Mesodermal cell (in vitro differentiated cells): ENCODE data around the gene IL26.
"Not testable (repeated sequence)": the region's sequence is repeated elsewhere in the genome, so short reads cannot be mapped to it uniquely, and the experiment has no call there.

ENCODE experiments used
- H3K27ac ChIP-seq: 2 replicates; pipeline ENCODE4 v1.7.0; 2013; ENCODE audit warnings: mild to moderate bottlenecking, low read depth, low read length, moderate library complexity; ENCODE audit not compliant: severe bottlenecking
- H3K36me3 ChIP-seq: 2 replicates; pipeline ENCODE4 v1.7.1; 2013; ENCODE audit warnings: mild to moderate bottlenecking, low read length, moderate library complexity; ENCODE audit not compliant: control insufficient read depth, insufficient read depth
- H3K4me1 ChIP-seq: one replicate; pipeline ENCODE4 v1.7.1; 2013; ENCODE audit warnings: mild to moderate bottlenecking, low read length; ENCODE audit not compliant: insufficient read depth, control insufficient read depth, poor library complexity, severe bottlenecking
- H3K4me3 ChIP-seq: 2 replicates; pipeline ENCODE4 v1.7.0; 2013; ENCODE audit warnings: low read length, control low read depth, mild to moderate bottlenecking; ENCODE audit not compliant: insufficient read depth, poor library complexity, severe bottlenecking; ENCODE audit errors: extremely low read depth
- H3K9me3 ChIP-seq: 2 replicates; pipeline ENCODE4 v1.7.1; 2013; ENCODE audit warnings: mild to moderate bottlenecking, low read length, moderate library complexity; ENCODE audit not compliant: control insufficient read depth
- WGBS, 2 experiments: methylation state at CpG; one replicate each; pipeline ENCODE4 v1.1.5; 2013; ENCODE audit warnings: missing lambda C conversion rate in 2 of 2; ENCODE audit not compliant: insufficient coverage in 2 of 2; 5-methylcytosine and 5-hydroxymethylcytosine counted together

Gene IL26

DNA sequence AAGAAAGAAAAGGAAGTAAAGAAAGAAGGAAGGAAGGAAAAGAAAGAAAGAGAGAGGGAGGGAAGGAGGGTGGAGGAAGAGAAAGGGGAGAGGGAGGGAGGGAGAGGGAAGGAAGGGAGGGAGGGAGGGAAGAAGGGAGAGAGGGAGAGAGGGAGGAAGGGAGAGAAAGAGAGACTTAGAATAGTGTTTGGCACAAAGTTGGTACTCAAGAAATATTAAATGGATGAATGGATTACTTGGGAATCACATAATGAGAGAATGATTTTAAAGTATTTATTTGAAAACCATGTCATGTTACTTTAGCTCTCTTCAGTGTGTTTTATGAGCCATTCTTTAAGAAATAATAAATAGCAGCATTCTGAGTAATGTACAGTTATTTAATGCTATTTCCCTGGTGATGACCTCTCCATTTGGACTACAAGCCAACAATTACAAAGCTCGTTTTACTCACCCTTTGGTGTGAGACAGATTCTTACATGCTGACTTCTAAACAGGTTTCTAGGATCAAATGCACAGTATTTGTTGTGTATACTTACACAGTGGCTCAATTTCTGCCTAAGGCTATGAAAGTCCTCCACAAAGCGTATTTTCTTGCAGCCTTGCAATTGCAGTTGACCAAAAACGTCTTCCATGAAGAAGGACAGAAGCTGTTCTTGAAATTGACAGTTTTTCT lies 861 bp downstream of the IL26 start:
- Histone ChIP-seq H3K4me3 (no peak overlapping the region), H3K36me3 (no peaks in the 10 kb centered on the region), H3K27ac (no peak overlapping the region), H3K9me3 (no peaks in the 10 kb centered on the region), H3K4me1 (no peaks in the 10 kb centered on the region)
- WGBS, 2 experiments = 92 to 100% methylated on average over 1 to 2 of the region's 3 CpGs

- no peaks in the 10 kb centered on the region for H3K9me3 ChIP-seq
- no peaks in the 10 kb centered on the region for H3K36me3 ChIP-seq
- H3K4me3 ChIP-seq = no peak overlapping the region
- 0 to 8% methylated on average over 2 to 4 of the region's 12 CpGs for WGBS, 2 experiments
- no peak overlapping the region for H3K27ac ChIP-seq
- no peaks in the 10 kb centered on the region for H3K4me1 ChIP-seq
These were observed 2.4 kb downstream of the IL26 start for GRCh38 chr12:68223067-68223747.

- Histone ChIP-seq H3K4me1 (no peaks in the 10 kb centered on the region), H3K4me3 (no peak overlapping the region), H3K36me3 (no peaks in the 10 kb centered on the region), H3K9me3 (no peaks in the 10 kb centered on the region), H3K27ac (no peak overlapping the region)
- WGBS, 2 experiments = 59 to 77% methylated on average over 5 of the region's 6 CpGs
These were observed 3.3 kb downstream of the IL26 start for GRCh38 chr12:68222326-68222725.

DNA sequence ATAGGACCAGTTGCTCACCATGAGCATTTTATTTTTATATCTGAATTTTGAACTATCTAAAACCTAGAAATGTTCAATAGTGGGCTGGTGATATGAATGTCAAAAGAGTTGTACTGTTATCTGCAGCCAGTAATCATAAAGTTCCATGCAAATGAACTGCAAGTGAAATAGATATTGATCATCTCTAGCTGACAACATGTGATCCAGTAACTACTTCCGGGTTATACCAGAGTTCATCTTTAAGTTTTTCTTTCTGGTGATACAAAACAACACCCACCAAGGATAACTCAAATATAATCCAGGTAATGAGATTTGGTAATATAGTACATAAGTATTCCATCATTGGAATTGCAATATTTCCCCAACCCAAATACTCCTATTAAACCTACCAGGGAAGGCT lies 4.1 kb downstream of the IL26 start:
- H3K27ac ChIP-seq = no peak overlapping the region
- H3K9me3 ChIP-seq = no peaks in the 10 kb centered on the region
- no peaks in the 10 kb centered on the region for H3K36me3 ChIP-seq
- no peak overlapping the region for H3K4me3 ChIP-seq
- no peaks in the 10 kb centered on the region for H3K4me1 ChIP-seq
- WGBS, 2 experiments = no CpG with 5 or more reads among the region's 1 CpG

- Histone ChIP-seq H3K9me3 (no peaks in the 10 kb centered on the region), H3K4me1 (peaks cover 6% of the 10 kb centered on the region), H3K4me3 (no peak overlapping the region), H3K36me3 (no peaks in the 10 kb centered on the region), H3K27ac (no peak overlapping the region)
- WGBS, 2 experiments = 92% methylated on average over 1 of the region's 2 CpGs; no CpG with 5 or more reads in 1 of the 2 experiments
These were observed 14.7 kb downstream of the IL26 start for GRCh38 chr12:68210875-68211274.

DNA sequence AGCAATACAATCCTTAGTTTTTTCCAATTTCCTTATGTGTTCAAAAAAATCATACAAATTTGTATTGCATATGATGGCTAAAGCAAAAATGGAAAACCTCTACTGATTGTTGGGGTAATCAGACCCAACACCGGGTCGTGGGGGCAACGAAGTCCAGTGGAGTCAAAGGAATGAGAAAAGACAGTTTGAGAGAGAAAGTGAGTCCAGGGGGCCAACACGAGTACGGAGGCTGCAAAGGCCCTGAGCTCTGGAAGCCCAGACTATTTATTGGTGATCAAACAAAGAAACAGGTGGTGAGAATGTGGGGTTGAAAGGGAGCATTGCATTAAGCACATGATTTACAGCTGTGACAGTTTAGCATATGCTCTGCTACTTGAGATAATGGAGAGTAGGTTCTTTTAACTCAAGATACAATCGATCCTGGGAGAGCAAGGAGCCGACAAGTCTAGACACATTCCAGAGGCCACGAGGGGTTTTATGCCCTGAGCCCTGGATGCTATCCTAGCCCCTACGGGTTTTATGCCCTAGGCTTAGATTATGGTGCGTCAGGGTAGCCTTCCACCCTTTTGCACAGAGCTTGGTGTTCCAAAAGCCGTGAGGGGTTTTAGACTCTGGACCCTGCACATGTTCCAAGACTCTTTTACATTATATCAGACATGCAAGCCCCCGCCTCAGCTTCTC lies 16.4 kb downstream of the IL26 start:
- 77 to 86% methylated on average over 10 of the region's 12 CpGs for WGBS, 2 experiments
- not testable (repeated sequence) for H3K4me3 ChIP-seq, H3K36me3 ChIP-seq, H3K4me1 ChIP-seq, H3K9me3 ChIP-seq
- peak overlapping the region; percentile 71 for H3K27ac ChIP-seq

DNA sequence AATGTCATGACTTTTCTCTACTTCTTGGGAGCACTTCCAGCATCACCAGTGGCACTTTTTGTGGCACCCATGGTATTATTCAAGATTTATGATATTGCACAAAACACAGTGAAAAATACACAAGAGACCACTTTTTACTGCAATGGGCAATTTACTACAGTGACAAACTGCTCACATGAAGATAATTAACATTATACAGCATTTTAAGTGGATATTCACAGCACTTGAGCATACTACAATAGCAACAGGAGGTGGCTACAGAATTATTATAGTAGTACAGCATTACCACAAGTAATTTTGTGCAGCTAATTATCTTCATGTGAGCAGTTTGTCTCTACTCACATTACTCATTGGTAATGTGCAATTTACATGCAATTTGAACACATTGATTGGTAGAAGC lies 18.3 kb downstream of the IL26 start:
- Histone ChIP-seq H3K36me3 (no peaks in the 10 kb centered on the region), H3K4me3 (no peak overlapping the region), H3K9me3 (no peaks in the 10 kb centered on the region), H3K4me1 (peaks cover 6% of the 10 kb centered on the region), H3K27ac (no peak overlapping the region)

GRCh38 chr12:68206446-68206845 lies 19.2 kb downstream of the IL26 start:
- H3K4me3 ChIP-seq = no peak overlapping the region
- peaks cover 6% of the 10 kb centered on the region for H3K4me1 ChIP-seq
- H3K27ac ChIP-seq = no peak overlapping the region
- H3K36me3 ChIP-seq = no peaks in the 10 kb centered on the region
- no peaks in the 10 kb centered on the region for H3K9me3 ChIP-seq
- WGBS, 2 experiments = 60 to 67% methylated on average over 1 of the region's 1 CpG

GRCh38 chr12:68203460-68203875 lies 22.1 kb downstream of the IL26 start:
- H3K36me3 ChIP-seq = no peaks in the 10 kb centered on the region
- 75 to 88% methylated on average over 1 of the region's 5 CpGs for WGBS, 2 experiments
- H3K4me1 ChIP-seq = no peaks in the 10 kb centered on the region
- no peak overlapping the region for H3K27ac ChIP-seq
- H3K4me3 ChIP-seq = no peak overlapping the region
- no peaks in the 10 kb centered on the region for H3K9me3 ChIP-seq

- H3K27ac ChIP-seq = no peak overlapping the region
- H3K9me3 ChIP-seq = no peaks in the 10 kb centered on the region
- 89 to 100% methylated on average over 1 to 2 of the region's 2 CpGs for WGBS, 2 experiments
- no peak overlapping the region for H3K4me3 ChIP-seq
- no peaks in the 10 kb centered on the region for H3K36me3 ChIP-seq
- H3K4me1 ChIP-seq = no peaks in the 10 kb centered on the region
These were observed 24.8 kb downstream of the IL26 start for GRCh38 chr12:68200854-68201253.

GRCh38 chr12:68199127-68199526 lies 26.5 kb downstream of the IL26 start:
- H3K4me3 ChIP-seq = no peak overlapping the region
- no peak overlapping the region for H3K27ac ChIP-seq
- H3K4me1 ChIP-seq = no peaks in the 10 kb centered on the region
- H3K36me3 ChIP-seq = no peaks in the 10 kb centered on the region
- no peaks in the 10 kb centered on the region for H3K9me3 ChIP-seq
- WGBS, 2 experiments = 80 to 86% methylated on average over 1 of the region's 1 CpG
